Parathyroid adenoma (tissue), 2 donors: ENCODE results near the gene DOCK4.
A peak's percentile ranks its signal among the peaks of the same experiment; 100 is the strongest.

Experiments used
- H2AFZ ChIP-seq: fragments of 300-600 bp; sonication (generic); one replicate; pipeline ENCODE4 v1.7.0; 2017; ENCODE audit warnings: antibody characterized with exemption, mild to moderate bottlenecking
- H3K27ac ChIP-seq: fragments of 300-600 bp; sonication (generic); one replicate; pipeline ENCODE4 v1.7.0; 2017
- H3K27me3 ChIP-seq: fragments of 300-600 bp; sonication (generic); one replicate; pipeline ENCODE4 v1.7.0; 2017; ENCODE audit warnings: low read length; ENCODE audit not compliant: control insufficient read depth, insufficient read depth
- H3K36me3 ChIP-seq: fragments of 300-600 bp; sonication (generic); one replicate; pipeline ENCODE4 v1.7.0; 2017; ENCODE audit warnings: low read length; ENCODE audit not compliant: control insufficient read depth, insufficient read depth
- H3K4me1 ChIP-seq: fragments of 300-600 bp; sonication (generic); one replicate; pipeline ENCODE4 v1.7.0; 2017; ENCODE audit warnings: control low read depth
- H3K4me2 ChIP-seq: fragments of 300-600 bp; sonication (generic); one replicate; pipeline ENCODE4 v1.7.0; 2017; ENCODE audit warnings: low read length
- H3K4me3 ChIP-seq: fragments of 300-600 bp; sonication (generic); one replicate; pipeline ENCODE4 v1.7.0; 2017; ENCODE audit warnings: low read depth, low read length
- H3K79me2 ChIP-seq: fragments of 300-600 bp; sonication (generic); one replicate; pipeline ENCODE4 v1.7.0; 2017; ENCODE audit warnings: control low read depth
- H3K9ac ChIP-seq: fragments of 300-600 bp; sonication (generic); one replicate; pipeline ENCODE4 v1.7.0; 2017; ENCODE audit warnings: mild to moderate bottlenecking
- H3K9me3 ChIP-seq: fragments of 300-600 bp; sonication (generic); one replicate; pipeline ENCODE4 v1.7.0; 2017; ENCODE audit warnings: low read length; ENCODE audit not compliant: control insufficient read depth
- TF ChIP-seq, protein P1 (sequence below): fragments of 300-600 bp; sonication (generic); IDR thresholded peaks from one replicate; pipeline ENCODE4 v1.7.0; 2017; ENCODE audit warnings: antibody characterized with exemption, mild to moderate bottlenecking
- donor health status: primary hyperparathyroidism.

The DOCK4 gene, protein sequence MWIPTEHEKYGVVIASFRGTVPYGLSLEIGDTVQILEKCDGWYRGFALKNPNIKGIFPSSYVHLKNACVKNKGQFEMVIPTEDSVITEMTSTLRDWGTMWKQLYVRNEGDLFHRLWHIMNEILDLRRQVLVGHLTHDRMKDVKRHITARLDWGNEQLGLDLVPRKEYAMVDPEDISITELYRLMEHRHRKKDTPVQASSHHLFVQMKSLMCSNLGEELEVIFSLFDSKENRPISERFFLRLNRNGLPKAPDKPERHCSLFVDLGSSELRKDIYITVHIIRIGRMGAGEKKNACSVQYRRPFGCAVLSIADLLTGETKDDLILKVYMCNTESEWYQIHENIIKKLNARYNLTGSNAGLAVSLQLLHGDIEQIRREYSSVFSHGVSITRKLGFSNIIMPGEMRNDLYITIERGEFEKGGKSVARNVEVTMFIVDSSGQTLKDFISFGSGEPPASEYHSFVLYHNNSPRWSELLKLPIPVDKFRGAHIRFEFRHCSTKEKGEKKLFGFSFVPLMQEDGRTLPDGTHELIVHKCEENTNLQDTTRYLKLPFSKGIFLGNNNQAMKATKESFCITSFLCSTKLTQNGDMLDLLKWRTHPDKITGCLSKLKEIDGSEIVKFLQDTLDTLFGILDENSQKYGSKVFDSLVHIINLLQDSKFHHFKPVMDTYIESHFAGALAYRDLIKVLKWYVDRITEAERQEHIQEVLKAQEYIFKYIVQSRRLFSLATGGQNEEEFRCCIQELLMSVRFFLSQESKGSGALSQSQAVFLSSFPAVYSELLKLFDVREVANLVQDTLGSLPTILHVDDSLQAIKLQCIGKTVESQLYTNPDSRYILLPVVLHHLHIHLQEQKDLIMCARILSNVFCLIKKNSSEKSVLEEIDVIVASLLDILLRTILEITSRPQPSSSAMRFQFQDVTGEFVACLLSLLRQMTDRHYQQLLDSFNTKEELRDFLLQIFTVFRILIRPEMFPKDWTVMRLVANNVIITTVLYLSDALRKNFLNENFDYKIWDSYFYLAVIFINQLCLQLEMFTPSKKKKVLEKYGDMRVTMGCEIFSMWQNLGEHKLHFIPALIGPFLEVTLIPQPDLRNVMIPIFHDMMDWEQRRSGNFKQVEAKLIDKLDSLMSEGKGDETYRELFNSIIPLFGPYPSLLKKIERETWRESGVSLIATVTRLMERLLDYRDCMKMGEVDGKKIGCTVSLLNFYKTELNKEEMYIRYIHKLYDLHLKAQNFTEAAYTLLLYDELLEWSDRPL (N-terminal part only)

DNA sequence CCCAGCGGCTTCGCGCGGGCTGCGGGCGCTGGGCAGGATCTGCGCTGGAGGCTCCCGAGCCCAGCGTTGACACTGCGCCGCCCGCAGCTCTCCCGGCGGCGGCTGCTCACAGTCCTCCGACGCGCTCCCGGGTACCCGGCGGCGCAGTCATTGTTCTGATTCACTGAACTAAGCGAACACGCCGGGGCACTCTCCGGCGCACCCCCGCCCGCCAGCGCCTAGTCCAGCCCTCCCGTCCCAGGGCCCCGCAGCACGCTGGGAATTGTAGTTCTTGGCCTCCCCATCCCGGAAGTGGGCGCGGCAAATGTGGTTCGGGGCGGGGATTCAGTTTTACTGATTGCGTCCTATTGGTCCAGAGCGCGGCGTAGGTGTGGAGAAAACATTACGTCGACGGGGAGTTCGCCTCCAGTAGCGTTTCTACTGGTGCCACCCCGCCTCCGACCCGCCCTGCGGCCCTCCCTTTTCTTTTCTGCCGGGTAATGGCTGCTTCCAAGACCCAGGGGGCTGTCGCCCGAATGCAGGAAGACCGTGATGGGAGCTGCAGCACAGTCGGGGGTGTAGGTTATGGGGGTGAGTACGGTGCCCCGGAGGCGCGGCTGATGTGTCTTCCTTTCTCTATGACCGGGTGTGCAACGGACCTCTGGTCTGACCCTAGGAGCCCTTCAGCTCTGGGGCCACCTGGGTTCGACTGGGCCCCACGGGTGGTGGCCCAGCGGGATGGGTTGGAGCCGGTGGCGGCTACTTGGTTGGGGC, at the start of gene DOCK4, which contains the start of gene ZNF277:
Gene DOCK4 (minus strand): TSS at position 162 of the 753 bp plus-strand sequence. CDS start 261 bp downstream, outside the sequence.
Gene ZNF277 (plus strand): TSS at position 458 of the 753 bp plus-strand sequence. CDS start 22 bp downstream, at position 480.
- no peaks in the 10 kb centered on the region for H3K4me1 ChIP-seq
- TF ChIP-seq, protein P1, sequence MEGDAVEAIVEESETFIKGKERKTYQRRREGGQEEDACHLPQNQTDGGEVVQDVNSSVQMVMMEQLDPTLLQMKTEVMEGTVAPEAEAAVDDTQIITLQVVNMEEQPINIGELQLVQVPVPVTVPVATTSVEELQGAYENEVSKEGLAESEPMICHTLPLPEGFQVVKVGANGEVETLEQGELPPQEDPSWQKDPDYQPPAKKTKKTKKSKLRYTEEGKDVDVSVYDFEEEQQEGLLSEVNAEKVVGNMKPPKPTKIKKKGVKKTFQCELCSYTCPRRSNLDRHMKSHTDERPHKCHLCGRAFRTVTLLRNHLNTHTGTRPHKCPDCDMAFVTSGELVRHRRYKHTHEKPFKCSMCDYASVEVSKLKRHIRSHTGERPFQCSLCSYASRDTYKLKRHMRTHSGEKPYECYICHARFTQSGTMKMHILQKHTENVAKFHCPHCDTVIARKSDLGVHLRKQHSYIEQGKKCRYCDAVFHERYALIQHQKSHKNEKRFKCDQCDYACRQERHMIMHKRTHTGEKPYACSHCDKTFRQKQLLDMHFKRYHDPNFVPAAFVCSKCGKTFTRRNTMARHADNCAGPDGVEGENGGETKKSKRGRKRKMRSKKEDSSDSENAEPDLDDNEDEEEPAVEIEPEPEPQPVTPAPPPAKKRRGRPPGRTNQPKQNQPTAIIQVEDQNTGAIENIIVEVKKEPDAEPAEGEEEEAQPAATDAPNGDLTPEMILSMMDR = no peak

DNA sequence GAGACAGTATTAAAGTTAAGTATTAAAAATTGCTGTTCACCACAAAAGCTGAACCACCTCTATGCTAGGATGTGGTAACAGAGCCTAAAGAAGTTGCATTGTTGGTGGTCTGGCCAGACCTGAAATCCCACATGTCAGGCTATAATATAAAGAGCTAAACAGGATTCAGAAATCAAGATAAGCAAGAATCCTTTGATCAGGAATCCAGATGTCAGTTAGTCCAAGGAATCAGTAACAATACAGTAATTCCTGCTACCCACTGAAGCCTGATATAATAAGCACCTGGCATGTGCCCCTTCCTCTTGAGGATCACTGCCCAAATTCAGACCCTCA, 49.2 kb upstream of the DOCK4 start:
- Histone ChIP-seq H3K4me2 (no peak overlapping the region), H3K79me2 (no peaks in the 10 kb centered on the region), H3K27ac (no peak overlapping the region), H3K9ac (no peak overlapping the region), H3K27me3 (no peaks in the 10 kb centered on the region), H3K9me3 (no peaks in the 10 kb centered on the region), H2AFZ (no peak overlapping the region), H3K4me1 (no peaks in the 10 kb centered on the region), H3K4me3 (no peak overlapping the region), H3K36me3 (no peaks in the 10 kb centered on the region)
- TF ChIP-seq, protein P1 = no peak

More for the DNA sequence above, at the start of gene DOCK4, which contains the start of gene ZNF277:
- Histone ChIP-seq H3K36me3 (no peaks in the 10 kb centered on the region), H3K27ac (peak within 1 kb of the TSS; percentile 64), H3K4me3 (peak within 1 kb of the TSS; percentile 92), H3K9me3 (no peaks in the 10 kb centered on the region), H3K4me2 (peak within 1 kb of the TSS; percentile 91), H2AFZ (peak within 1 kb of the TSS; percentile 88), H3K79me2 (peaks cover 19% of the 10 kb centered on the region), H3K27me3 (no peaks in the 10 kb centered on the region), H3K9ac (peak within 1 kb of the TSS; percentile 41)

DNA sequence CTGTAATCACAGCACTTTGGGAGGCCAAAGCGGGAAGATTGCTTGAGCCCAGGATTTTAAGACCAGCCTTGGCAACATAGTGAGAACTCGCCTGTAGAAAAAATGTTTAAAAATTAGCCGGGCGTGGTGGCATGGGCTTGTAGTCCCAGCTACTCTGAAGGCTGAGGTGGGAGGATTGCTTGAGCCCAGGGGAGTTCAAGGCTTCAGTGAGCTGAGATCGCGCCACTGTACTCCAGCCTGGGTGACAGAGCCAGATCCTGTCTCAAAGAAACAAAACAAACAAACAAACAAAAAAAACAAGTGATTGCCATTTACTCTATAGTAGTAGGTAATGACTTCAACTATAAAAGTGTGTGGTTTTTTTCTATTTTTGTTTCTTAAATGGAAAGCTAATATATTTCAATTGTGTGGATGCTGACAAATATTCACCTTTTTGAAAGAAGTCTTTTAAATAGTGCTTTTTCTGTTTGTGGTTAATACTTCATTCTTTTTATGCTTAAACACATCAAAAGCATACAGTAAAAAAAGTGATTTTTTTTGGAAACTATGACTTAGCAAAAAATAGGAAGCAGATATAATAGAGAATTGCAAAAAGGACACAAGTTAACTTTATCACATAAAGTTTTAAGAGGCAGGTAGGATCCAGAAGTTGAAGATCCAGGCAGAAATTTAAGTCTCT, 48.6 kb upstream of the DOCK4 start:
- Histone ChIP-seq H3K27ac (no peak overlapping the region), H3K27me3 (no peaks in the 10 kb centered on the region), H3K4me3 (no peak overlapping the region), H2AFZ (no peak overlapping the region), H3K9ac (no peak overlapping the region), H3K9me3 (no peaks in the 10 kb centered on the region), H3K4me1 (no peaks in the 10 kb centered on the region), H3K79me2 (no peaks in the 10 kb centered on the region), H3K4me2 (no peak overlapping the region), H3K36me3 (no peaks in the 10 kb centered on the region)
- TF ChIP-seq, protein P1 = no peak

DNA sequence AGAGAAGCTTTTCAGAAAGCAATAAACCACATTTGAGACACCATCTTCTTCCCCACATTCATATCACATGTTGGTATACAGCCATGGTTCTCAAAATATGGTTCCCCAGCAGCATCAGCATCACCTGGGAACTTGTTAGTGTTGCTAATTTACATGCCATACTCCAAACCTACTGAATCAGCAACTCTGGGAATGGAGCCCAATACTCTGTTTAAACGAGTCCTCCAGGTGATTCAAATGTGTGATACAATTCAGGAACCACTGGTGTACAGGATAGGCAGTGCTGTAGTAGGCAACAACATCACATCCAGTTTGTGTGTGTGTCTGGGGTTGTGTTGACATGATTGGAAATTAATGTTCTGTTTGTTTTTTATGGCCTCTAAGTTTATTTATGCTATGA, 48.0 kb upstream of the DOCK4 start:
- Histone ChIP-seq H3K4me3 (no peak overlapping the region), H3K4me1 (no peaks in the 10 kb centered on the region), H3K79me2 (no peaks in the 10 kb centered on the region), H3K27ac (no peak overlapping the region), H3K9ac (no peak overlapping the region), H3K36me3 (no peaks in the 10 kb centered on the region), H2AFZ (no peak overlapping the region), H3K27me3 (no peaks in the 10 kb centered on the region), H3K9me3 (no peaks in the 10 kb centered on the region), H3K4me2 (no peak overlapping the region)
- TF ChIP-seq, protein P1 = no peak
